Progenitor cell of endocrine pancreas (in vitro differentiated cells): ENCODE data around the gene PLCB2. TPM values are rescaled to one million over a fixed set of nuclear protein-coding genes. Genes with fewer than 3 reads are reported as not detected.

ENCODE experiments used
- DNase-seq: peaks from one replicate; pipeline ENCODE4 v3.0.0; 2021; ENCODE audit warnings: low spot score; ENCODE audit not compliant: unreplicated experiment
- H3K27ac Mint-ChIP-seq: 2 replicates; pipeline ENCODE4 v1.8.0; 2021; ENCODE audit warnings: mild to moderate bottlenecking, moderate library complexity, mixed read lengths
- H3K27me3 Mint-ChIP-seq: 2 replicates; pipeline ENCODE4 v1.8.0; 2021; ENCODE audit warnings: mixed read lengths
- H3K36me3 Mint-ChIP-seq: 2 replicates; pipeline ENCODE4 v1.8.0; 2022; ENCODE audit warnings: mixed read lengths; ENCODE audit not compliant: insufficient read depth
- H3K4me1 Mint-ChIP-seq: 2 replicates; pipeline ENCODE4 v1.8.0; 2021; ENCODE audit warnings: low read depth, mixed read lengths
- H3K4me3 Mint-ChIP-seq: 2 replicates; pipeline ENCODE4 v1.8.0; 2021; ENCODE audit warnings: low read depth, mild to moderate bottlenecking, moderate library complexity, mixed read lengths
- H3K9me3 Mint-ChIP-seq: 2 replicates; pipeline ENCODE4 v1.8.0; 2021; ENCODE audit warnings: low read depth, mixed read lengths
- total RNA-seq: library from RNA; stranded (reverse); gene quantifications from 2 replicates; pipeline ENCODE4 v1.2.1, GENCODE V29; 2021
- TF ChIP-seq, protein P1 (sequence below): fragments of 200-600 bp; sonication (generic); IDR thresholded peaks from one replicate; pipeline ENCODE4 v1.5.0; 2021; ENCODE audit warnings: antibody characterized with exemption, mild to moderate bottlenecking; ENCODE audit not compliant: unreplicated experiment

The PLCB2 gene
- total RNA-seq, 1 donor from 2014 or later: 2.5 TPM

GRCh38 chr15:40314723-40315276 lies 7.1 kb upstream of the PLCB2 start:
- Mint-ChIP-seq H3K27ac (no peak overlapping the region), H3K9me3 (no peaks in the 10 kb centered on the region), H3K4me1 (no peaks in the 10 kb centered on the region), H3K27me3 (peaks cover 69% of the 10 kb centered on the region), H3K36me3 (no peaks in the 10 kb centered on the region), H3K4me3 (no peak overlapping the region)
- no peak for DNase-seq
- TF ChIP-seq, protein P1, sequence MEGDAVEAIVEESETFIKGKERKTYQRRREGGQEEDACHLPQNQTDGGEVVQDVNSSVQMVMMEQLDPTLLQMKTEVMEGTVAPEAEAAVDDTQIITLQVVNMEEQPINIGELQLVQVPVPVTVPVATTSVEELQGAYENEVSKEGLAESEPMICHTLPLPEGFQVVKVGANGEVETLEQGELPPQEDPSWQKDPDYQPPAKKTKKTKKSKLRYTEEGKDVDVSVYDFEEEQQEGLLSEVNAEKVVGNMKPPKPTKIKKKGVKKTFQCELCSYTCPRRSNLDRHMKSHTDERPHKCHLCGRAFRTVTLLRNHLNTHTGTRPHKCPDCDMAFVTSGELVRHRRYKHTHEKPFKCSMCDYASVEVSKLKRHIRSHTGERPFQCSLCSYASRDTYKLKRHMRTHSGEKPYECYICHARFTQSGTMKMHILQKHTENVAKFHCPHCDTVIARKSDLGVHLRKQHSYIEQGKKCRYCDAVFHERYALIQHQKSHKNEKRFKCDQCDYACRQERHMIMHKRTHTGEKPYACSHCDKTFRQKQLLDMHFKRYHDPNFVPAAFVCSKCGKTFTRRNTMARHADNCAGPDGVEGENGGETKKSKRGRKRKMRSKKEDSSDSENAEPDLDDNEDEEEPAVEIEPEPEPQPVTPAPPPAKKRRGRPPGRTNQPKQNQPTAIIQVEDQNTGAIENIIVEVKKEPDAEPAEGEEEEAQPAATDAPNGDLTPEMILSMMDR: no peak

- H3K36me3 Mint-ChIP-seq: no peaks in the 10 kb centered on the region
- H3K4me3 Mint-ChIP-seq: no peak overlapping the region
- DNase-seq: no peak
- TF ChIP-seq, protein P1: no peak
- H3K27ac Mint-ChIP-seq: no peak overlapping the region
- H3K9me3 Mint-ChIP-seq: no peaks in the 10 kb centered on the region
- H3K27me3 Mint-ChIP-seq: peaks cover 72% of the 10 kb centered on the region
- peaks cover 1% of the 10 kb centered on the region for H3K4me1 Mint-ChIP-seq
Observed at GRCh38 chr15:40313531-40314398, 6.0 kb upstream of the PLCB2 start.

DNA sequence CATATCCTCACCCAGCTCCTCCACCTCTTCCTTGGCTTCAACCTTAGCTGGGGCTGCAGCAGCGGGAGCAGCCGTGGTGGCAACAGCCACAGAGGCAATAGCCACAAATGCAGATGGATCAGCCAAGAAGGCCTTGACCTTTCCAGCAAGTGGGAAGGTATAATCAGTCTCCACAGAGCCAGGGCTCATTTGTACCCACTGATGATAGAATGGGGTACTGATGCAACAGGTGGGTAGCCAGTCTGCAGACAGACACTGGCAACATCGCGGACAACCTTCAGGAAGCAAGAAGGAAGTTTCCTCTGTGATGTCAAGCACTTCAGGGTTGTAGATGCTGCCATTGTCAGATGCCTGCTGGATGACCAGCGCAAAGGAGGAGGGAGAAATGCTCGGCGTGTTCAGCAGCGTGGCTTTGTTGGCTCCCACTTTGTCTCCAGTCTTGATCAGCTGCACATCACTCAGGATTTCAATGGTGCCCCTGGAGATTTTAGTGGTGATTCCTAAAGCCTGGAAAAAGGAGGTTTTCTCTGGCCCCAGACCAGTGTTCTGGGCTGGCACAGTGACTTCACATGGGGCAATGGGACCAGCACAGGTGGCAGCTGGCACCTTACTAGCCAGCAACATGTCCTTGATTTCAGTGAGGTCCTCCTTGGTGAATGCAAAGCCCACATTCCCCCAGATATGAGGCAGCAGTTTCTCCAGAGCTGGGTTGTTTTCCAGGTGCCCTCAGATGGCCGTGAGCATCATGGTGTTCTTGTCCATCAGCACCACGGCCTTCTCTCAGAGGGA lies 4.8 kb upstream of the PLCB2 start:
- peaks cover 68% of the 10 kb centered on the region for H3K27me3 Mint-ChIP-seq
- no peak overlapping the region for H3K27ac Mint-ChIP-seq
- TF ChIP-seq, protein P1: no peak
- no peaks in the 10 kb centered on the region for H3K36me3 Mint-ChIP-seq
- no peaks in the 10 kb centered on the region for H3K9me3 Mint-ChIP-seq
- DNase-seq: no peak
- H3K4me1 Mint-ChIP-seq: peaks cover 1% of the 10 kb centered on the region
- no peak overlapping the region for H3K4me3 Mint-ChIP-seq

- Mint-ChIP-seq H3K4me3 (no peak overlapping the region), H3K9me3 (no peaks in the 10 kb centered on the region), H3K4me1 (peaks cover 1% of the 10 kb centered on the region), H3K36me3 (no peaks in the 10 kb centered on the region), H3K27ac (no peak overlapping the region), H3K27me3 (peaks cover 61% of the 10 kb centered on the region)
- TF ChIP-seq, protein P1: no peak
- DNase-seq: no peak
Observed at GRCh38 chr15:40310993-40311392, 3.3 kb upstream of the PLCB2 start.
